GM23338 (cell line): ENCODE measurements around the gene CLCN1. TPM values are rescaled to one million over a fixed set of nuclear protein-coding genes. Genes with fewer than 3 reads are reported as not detected.

Source experiments
- ATAC-seq: fragments of 200-7000 bp; cut with Tn5 transposase; 3 replicates; pipeline ENCODE4 v1.9.1; 2020
- DNase-seq: peaks from one replicate; pipeline ENCODE4 v3.0.0-alpha.2; 2015; ENCODE audit warnings: low spot score
- H2AFZ ChIP-seq: fragments of 200-600 bp; sonication (generic); 2 replicates; pipeline ENCODE4 v1.8.0; 2016; ENCODE audit warnings: antibody characterized with exemption, mild to moderate bottlenecking, moderate library complexity
- H3F3A ChIP-seq: fragments of 200-600 bp; sonication (generic); replicated peaks from 2 replicates; pipeline ENCODE4 v1.8.0; 2017; ENCODE audit warnings: antibody characterized with exemption, mixed run types, low read depth
- H3K27ac ChIP-seq: fragments of 200-600 bp; sonication (generic); 2 replicates; pipeline ENCODE4 v1.6.1; 2016; ENCODE audit warnings: low read depth
- H3K27me3 ChIP-seq: fragments of 200-600 bp; sonication (generic); 2 replicates; pipeline ENCODE4 v1.8.0; 2016; ENCODE audit warnings: mild to moderate bottlenecking, mixed run types, moderate library complexity; ENCODE audit not compliant: insufficient read depth
- H3K36me3 ChIP-seq: fragments of 200-600 bp; sonication (generic); 2 replicates; pipeline ENCODE4 v1.8.0; 2016; ENCODE audit warnings: mild to moderate bottlenecking; ENCODE audit not compliant: insufficient read depth
- H3K4me1 ChIP-seq: fragments of 200-600 bp; sonication (generic); 2 replicates; pipeline ENCODE4 v1.8.0; 2016; ENCODE audit warnings: mild to moderate bottlenecking, moderate library complexity; ENCODE audit not compliant: insufficient read depth
- H3K4me2 ChIP-seq: fragments of 200-600 bp; sonication (generic); 2 replicates; pipeline ENCODE4 v1.7.1; 2017; ENCODE audit warnings: mixed run types
- H3K4me3 ChIP-seq: fragments of 200-600 bp; sonication (generic); 2 replicates; pipeline ENCODE4 v1.6.1; 2016; ENCODE audit warnings: mixed run types
- H3K79me2 ChIP-seq: fragments of 200-600 bp; sonication (generic); replicated peaks from 2 replicates; pipeline ENCODE4 v1.8.0; 2017; ENCODE audit warnings: mild to moderate bottlenecking; ENCODE audit not compliant: insufficient read depth
- H3K9me2 ChIP-seq: fragments of 200-600 bp; sonication (generic); 2 replicates; pipeline ENCODE4 v1.8.0; 2017; ENCODE audit not compliant: insufficient read depth
- H4K20me1 ChIP-seq: fragments of 200-600 bp; sonication (generic); replicated peaks from 2 replicates; pipeline ENCODE4 v1.8.0; 2017; ENCODE audit warnings: mild to moderate bottlenecking; ENCODE audit not compliant: insufficient read depth
- H3K27ac Mint-ChIP-seq: 2 replicates; pipeline ENCODE4 v1.8.0; 2020; ENCODE audit warnings: inconsistent platforms, mild to moderate bottlenecking, moderate library complexity, mixed read lengths
- H3K27me3 Mint-ChIP-seq: 3 replicates; pipeline ENCODE4 v1.8.0; 2022; ENCODE audit warnings: low read depth, mild to moderate bottlenecking, moderate library complexity, mixed read lengths, inconsistent platforms; ENCODE audit not compliant: insufficient read depth, poor library complexity
- H3K36me3 Mint-ChIP-seq: 3 replicates; pipeline ENCODE4 v1.8.0; 2021; ENCODE audit warnings: low read depth, mild to moderate bottlenecking, inconsistent platforms, moderate library complexity, mixed read lengths
- H3K4me1 Mint-ChIP-seq: 3 replicates; pipeline ENCODE4 v1.8.0; 2020; ENCODE audit warnings: mild to moderate bottlenecking, inconsistent platforms, mixed read lengths
- H3K4me3 Mint-ChIP-seq: 3 replicates; pipeline ENCODE4 v1.8.0; 2021; ENCODE audit warnings: moderate library complexity, mild to moderate bottlenecking, inconsistent platforms, mixed read lengths
- H3K9me3 Mint-ChIP-seq: 3 replicates; pipeline ENCODE4 v1.8.0; 2020; ENCODE audit warnings: moderate library complexity, mild to moderate bottlenecking, inconsistent platforms, mixed read lengths
- CREB1 ChIP-seq: fragments of 250-450 bp; sonication (Bioruptor Pico); IDR thresholded peaks from 2 replicates; pipeline ENCODE4 v1.5.0; 2020; ENCODE audit warnings: low read depth, mild to moderate bottlenecking, moderate library complexity
- EZH2 ChIP-seq: fragments of 200-600 bp; sonication (generic); IDR thresholded peaks from one replicate; pipeline ENCODE4 v1.8.0; 2017; ENCODE audit warnings: antibody characterized with exemption, mild to moderate bottlenecking, low read depth; ENCODE audit not compliant: unreplicated experiment
- EZH2phosphoT487 ChIP-seq: fragments of 200-600 bp; sonication (generic); IDR thresholded peaks from one replicate; pipeline ENCODE4 v1.8.1; 2018; ENCODE audit warnings: antibody characterized with exemption; ENCODE audit not compliant: unreplicated experiment
- JUNB ChIP-seq: IDR thresholded peaks from one replicate; pipeline ENCODE4 v1.6.1; 2016; ENCODE audit warnings: antibody characterized with exemption; ENCODE audit not compliant: unreplicated experiment
- NANOG ChIP-seq: IDR thresholded peaks from 2 replicates; pipeline ENCODE4 v1.6.1; 2016; ENCODE audit warnings: antibody characterized with exemption, borderline replicate concordance
- POLR2AphosphoS5 ChIP-seq: IDR thresholded peaks from 2 replicates; pipeline ENCODE4 v1.6.1; 2016; ENCODE audit warnings: antibody characterized with exemption, low read depth
- STAT1 ChIP-seq: IDR thresholded peaks from one replicate; pipeline ENCODE4 v1.6.1; 2016; ENCODE audit warnings: antibody characterized with exemption; ENCODE audit not compliant: unreplicated experiment
- ZNF114 ChIP-seq: fragments of 250-450 bp; sonication (Bioruptor Pico); IDR thresholded peaks from 2 replicates; pipeline ENCODE4 v1.5.0; 2020; ENCODE audit warnings: mild to moderate bottlenecking, moderate library complexity
- ZNF331 ChIP-seq: fragments of 250-450 bp; sonication (Bioruptor Pico); IDR thresholded peaks from 2 replicates; pipeline ENCODE4 v1.5.0; 2020; ENCODE audit warnings: low read depth, mild to moderate bottlenecking, moderate library complexity
- polyA plus RNA-seq: library from polyadenylated mRNA; unstranded; fragments of >200 nt; fragmentation: Nextera tagmentation; extraction: Ambion mirVana; gene quantifications from 2 replicates; pipeline ENCODE4 v1.2.1, GENCODE V29; 2016
- total RNA-seq: library from RNA; depleted of rRNA; stranded (reverse); fragments of >200 nt; shearing (Covaris generic); gene quantifications from 2 replicates; pipeline ENCODE4 v1.2.3, GENCODE V29; 2014
- TF ChIP-seq, protein P1 (sequence below): IDR thresholded peaks from one replicate; pipeline ENCODE4 v1.6.1; 2018; ENCODE audit warnings: antibody characterized with exemption; ENCODE audit not compliant: unreplicated experiment
- TF ChIP-seq, protein P2 (sequence below): IDR thresholded peaks from 2 replicates; pipeline ENCODE4 v1.6.1; 2016; ENCODE audit warnings: antibody characterized with exemption
- TF ChIP-seq, protein P3 (sequence below), 2 experiments: fragments of 200-600 bp in 1 of 2; sonication (generic) in 1 of 2; conservative IDR thresholded peaks; 2 replicates each; pipeline versions ENCODE4 v1.5.1 to v1.6.1; 2016 to 2017; ENCODE audit warnings: antibody characterized with exemption in 2 of 2, low read depth in 2 of 2, mild to moderate bottlenecking in 2 of 2, moderate library complexity in 1 of 2
- TF ChIP-seq, protein P4 (sequence below): fragments of 250-450 bp; sonication (Bioruptor Pico); IDR thresholded peaks from 2 replicates; pipeline ENCODE4 v1.5.0; 2020; ENCODE audit warnings: mild to moderate bottlenecking, moderate library complexity

Gene CLCN1
- total and polyA plus RNA-seq, 2 experiments from 2014 or later: 0.38 to 0.48 TPM

DNA sequence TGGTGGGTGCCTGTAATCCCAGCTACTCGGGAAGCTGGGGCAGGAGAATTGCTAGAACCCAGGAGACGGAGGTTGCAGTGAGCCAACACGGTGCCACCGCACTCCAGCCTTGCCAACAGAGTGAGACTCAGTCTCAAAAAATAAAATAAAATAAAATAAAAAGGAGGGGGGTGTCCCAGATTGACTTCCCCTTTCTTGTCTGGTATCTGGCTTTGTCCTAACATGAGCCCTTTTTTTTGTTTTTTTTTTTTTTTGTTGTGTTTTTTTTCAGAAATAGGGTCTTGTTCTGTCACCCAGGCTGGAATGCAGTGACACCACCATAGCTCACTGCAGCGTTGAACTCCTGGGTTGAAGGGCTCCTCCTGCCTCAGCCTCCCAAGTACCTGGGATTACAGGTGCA, 23.0 kb upstream of the CLCN1 start:
- peaks cover 62% of the 10 kb centered on the region for H3K79me2 ChIP-seq
- ATAC-seq (no peak), DNase-seq (no peak)
- H3K27me3 ChIP-seq: no peaks in the 10 kb centered on the region
- Mint-ChIP-seq H3K4me3 (no peak overlapping the region), H3K36me3 (peaks cover 78% of the 10 kb centered on the region), H3K9me3 (peaks cover 1% of the 10 kb centered on the region; the same call in 2 of the 3 replicates), H3K4me1 (peaks cover 9% of the 10 kb centered on the region), H3K27me3 (peaks cover 9% of the 10 kb centered on the region), H3K27ac (no peak overlapping the region)
- no peak overlapping the region for H3K27ac ChIP-seq
- peaks cover 56% of the 10 kb centered on the region for H3K36me3 ChIP-seq
- no peak overlapping the region for H3K4me2 ChIP-seq
- TF ChIP-seq POLR2AphosphoS5 (no peak), STAT1 (no peak), ZNF114 (CRISPR knock-in tag) (no peak), EZH2 (no peak), CREB1 (CRISPR knock-in tag) (no peak), EZH2phosphoT487 (no peak), NANOG (no peak), JUNB (no peak), ZNF331 (CRISPR knock-in tag) (no peak)
- TF ChIP-seq, protein P1, sequence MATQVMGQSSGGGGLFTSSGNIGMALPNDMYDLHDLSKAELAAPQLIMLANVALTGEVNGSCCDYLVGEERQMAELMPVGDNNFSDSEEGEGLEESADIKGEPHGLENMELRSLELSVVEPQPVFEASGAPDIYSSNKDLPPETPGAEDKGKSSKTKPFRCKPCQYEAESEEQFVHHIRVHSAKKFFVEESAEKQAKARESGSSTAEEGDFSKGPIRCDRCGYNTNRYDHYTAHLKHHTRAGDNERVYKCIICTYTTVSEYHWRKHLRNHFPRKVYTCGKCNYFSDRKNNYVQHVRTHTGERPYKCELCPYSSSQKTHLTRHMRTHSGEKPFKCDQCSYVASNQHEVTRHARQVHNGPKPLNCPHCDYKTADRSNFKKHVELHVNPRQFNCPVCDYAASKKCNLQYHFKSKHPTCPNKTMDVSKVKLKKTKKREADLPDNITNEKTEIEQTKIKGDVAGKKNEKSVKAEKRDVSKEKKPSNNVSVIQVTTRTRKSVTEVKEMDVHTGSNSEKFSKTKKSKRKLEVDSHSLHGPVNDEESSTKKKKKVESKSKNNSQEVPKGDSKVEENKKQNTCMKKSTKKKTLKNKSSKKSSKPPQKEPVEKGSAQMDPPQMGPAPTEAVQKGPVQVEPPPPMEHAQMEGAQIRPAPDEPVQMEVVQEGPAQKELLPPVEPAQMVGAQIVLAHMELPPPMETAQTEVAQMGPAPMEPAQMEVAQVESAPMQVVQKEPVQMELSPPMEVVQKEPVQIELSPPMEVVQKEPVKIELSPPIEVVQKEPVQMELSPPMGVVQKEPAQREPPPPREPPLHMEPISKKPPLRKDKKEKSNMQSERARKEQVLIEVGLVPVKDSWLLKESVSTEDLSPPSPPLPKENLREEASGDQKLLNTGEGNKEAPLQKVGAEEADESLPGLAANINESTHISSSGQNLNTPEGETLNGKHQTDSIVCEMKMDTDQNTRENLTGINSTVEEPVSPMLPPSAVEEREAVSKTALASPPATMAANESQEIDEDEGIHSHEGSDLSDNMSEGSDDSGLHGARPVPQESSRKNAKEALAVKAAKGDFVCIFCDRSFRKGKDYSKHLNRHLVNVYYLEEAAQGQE: no peak
- TF ChIP-seq, protein P2, sequence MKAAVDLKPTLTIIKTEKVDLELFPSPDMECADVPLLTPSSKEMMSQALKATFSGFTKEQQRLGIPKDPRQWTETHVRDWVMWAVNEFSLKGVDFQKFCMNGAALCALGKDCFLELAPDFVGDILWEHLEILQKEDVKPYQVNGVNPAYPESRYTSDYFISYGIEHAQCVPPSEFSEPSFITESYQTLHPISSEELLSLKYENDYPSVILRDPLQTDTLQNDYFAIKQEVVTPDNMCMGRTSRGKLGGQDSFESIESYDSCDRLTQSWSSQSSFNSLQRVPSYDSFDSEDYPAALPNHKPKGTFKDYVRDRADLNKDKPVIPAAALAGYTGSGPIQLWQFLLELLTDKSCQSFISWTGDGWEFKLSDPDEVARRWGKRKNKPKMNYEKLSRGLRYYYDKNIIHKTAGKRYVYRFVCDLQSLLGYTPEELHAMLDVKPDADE: no peak
- TF ChIP-seq, protein P3, sequence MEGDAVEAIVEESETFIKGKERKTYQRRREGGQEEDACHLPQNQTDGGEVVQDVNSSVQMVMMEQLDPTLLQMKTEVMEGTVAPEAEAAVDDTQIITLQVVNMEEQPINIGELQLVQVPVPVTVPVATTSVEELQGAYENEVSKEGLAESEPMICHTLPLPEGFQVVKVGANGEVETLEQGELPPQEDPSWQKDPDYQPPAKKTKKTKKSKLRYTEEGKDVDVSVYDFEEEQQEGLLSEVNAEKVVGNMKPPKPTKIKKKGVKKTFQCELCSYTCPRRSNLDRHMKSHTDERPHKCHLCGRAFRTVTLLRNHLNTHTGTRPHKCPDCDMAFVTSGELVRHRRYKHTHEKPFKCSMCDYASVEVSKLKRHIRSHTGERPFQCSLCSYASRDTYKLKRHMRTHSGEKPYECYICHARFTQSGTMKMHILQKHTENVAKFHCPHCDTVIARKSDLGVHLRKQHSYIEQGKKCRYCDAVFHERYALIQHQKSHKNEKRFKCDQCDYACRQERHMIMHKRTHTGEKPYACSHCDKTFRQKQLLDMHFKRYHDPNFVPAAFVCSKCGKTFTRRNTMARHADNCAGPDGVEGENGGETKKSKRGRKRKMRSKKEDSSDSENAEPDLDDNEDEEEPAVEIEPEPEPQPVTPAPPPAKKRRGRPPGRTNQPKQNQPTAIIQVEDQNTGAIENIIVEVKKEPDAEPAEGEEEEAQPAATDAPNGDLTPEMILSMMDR (conservative IDR thresholded peaks at IDR 0.05; ENCODE audit: low read depth in 2 of 2): no peak
- TF ChIP-seq, protein P4, sequence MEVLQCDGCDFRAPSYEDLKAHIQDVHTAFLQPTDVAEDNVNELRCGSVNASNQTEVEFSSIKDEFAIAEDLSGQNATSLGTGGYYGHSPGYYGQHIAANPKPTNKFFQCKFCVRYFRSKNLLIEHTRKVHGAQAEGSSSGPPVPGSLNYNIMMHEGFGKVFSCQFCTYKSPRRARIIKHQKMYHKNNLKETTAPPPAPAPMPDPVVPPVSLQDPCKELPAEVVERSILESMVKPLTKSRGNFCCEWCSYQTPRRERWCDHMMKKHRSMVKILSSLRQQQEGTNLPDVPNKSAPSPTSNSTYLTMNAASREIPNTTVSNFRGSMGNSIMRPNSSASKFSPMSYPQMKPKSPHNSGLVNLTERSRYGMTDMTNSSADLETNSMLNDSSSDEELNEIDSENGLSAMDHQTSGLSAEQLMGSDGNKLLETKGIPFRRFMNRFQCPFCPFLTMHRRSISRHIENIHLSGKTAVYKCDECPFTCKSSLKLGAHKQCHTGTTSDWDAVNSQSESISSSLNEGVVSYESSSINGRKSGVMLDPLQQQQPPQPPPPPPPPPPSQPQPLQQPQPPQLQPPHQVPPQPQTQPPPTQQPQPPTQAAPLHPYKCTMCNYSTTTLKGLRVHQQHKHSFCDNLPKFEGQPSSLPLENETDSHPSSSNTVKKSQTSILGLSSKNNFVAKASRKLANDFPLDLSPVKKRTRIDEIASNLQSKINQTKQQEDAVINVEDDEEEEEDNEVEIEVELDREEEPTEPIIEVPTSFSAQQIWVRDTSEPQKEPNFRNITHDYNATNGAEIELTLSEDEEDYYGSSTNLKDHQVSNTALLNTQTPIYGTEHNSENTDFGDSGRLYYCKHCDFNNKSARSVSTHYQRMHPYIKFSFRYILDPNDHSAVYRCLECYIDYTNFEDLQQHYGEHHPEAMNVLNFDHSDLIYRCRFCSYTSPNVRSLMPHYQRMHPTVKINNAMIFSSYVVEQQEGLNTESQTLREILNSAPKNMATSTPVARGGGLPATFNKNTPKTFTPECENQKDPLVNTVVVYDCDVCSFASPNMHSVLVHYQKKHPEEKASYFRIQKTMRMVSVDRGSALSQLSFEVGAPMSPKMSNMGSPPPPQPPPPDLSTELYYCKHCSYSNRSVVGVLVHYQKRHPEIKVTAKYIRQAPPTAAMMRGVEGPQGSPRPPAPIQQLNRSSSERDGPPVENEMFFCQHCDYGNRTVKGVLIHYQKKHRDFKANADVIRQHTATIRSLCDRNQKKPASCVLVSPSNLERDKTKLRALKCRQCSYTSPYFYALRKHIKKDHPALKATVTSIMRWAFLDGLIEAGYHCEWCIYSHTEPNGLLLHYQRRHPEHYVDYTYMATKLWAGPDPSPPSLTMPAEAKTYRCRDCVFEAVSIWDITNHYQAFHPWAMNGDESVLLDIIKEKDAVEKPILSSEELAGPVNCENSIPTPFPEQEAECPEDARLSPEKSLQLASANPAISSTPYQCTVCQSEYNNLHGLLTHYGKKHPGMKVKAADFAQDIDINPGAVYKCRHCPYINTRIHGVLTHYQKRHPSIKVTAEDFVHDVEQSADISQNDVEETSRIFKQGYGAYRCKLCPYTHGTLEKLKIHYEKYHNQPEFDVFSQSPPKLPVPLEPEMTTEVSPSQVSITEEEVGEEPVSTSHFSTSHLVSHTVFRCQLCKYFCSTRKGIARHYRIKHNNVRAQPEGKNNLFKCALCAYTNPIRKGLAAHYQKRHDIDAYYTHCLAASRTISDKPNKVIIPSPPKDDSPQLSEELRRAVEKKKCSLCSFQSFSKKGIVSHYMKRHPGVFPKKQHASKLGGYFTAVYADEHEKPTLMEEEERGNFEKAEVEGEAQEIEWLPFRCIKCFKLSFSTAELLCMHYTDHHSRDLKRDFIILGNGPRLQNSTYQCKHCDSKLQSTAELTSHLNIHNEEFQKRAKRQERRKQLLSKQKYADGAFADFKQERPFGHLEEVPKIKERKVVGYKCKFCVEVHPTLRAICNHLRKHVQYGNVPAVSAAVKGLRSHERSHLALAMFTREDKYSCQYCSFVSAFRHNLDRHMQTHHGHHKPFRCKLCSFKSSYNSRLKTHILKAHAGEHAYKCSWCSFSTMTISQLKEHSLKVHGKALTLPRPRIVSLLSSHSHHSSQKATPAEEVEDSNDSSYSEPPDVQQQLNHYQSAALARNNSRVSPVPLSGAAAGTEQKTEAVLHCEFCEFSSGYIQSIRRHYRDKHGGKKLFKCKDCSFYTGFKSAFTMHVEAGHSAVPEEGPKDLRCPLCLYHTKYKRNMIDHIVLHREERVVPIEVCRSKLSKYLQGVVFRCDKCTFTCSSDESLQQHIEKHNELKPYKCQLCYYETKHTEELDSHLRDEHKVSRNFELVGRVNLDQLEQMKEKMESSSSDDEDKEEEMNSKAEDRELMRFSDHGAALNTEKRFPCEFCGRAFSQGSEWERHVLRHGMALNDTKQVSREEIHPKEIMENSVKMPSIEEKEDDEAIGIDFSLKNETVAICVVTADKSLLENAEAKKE (CRISPR knock-in tag): no peak
- peaks cover 11% of the 10 kb centered on the region; the same call in 1 of the 2 replicates for H3K4me1 ChIP-seq
- H2AFZ ChIP-seq: no peak overlapping the region
- no peaks in the 10 kb centered on the region for H3K9me2 ChIP-seq
- no peak overlapping the region for H3K4me3 ChIP-seq
- H3F3A ChIP-seq: no peaks in the 10 kb centered on the region
- H4K20me1 ChIP-seq: peaks cover 28% of the 10 kb centered on the region
